VCaP (cell line): ENCODE measurements around the gene ARID1B.
A peak's percentile ranks its signal among the peaks of the same experiment; 100 is the strongest.

Source experiments
- H3K27ac ChIP-seq: fragments of 450-650 bp; 2 replicates; pipeline ENCODE4 v1.5.1; 2017
- CTCF ChIP-seq: fragments of 450-650 bp; conservative IDR thresholded peaks from 2 replicates; pipeline ENCODE4 v1.5.1; 2017; ENCODE audit warnings: mild to moderate bottlenecking, moderate library complexity

Gene ARID1B

GRCh38 chr6:156832231-156832647, 55.1 kb downstream of the ARID1B start:
- peak overlapping the region; percentile 74 for H3K27ac ChIP-seq
- no peak for TF ChIP-seq CTCF

GRCh38 chr6:156832669-156833068, 55.5 kb downstream of the ARID1B start:
- no peak for TF ChIP-seq CTCF
- peak overlapping the region; percentile 74 for H3K27ac ChIP-seq

- H3K27ac ChIP-seq, result peak overlapping the region; percentile 74
- TF ChIP-seq CTCF, result no peak
Measured at GRCh38 chr6:156833755-156834154, 56.6 kb downstream of the ARID1B start.

GRCh38 chr6:156839129-156839528, 62.0 kb downstream of the ARID1B start:
- no peak for TF ChIP-seq CTCF
- H3K27ac ChIP-seq, result no peak overlapping the region

GRCh38 chr6:156839591-156840001, 62.4 kb downstream of the ARID1B start:
- no peak for TF ChIP-seq CTCF
- no peak overlapping the region for H3K27ac ChIP-seq

GRCh38 chr6:156840136-156840535, 63.0 kb downstream of the ARID1B start:
- no peak for TF ChIP-seq CTCF
- H3K27ac ChIP-seq, result no peak overlapping the region

- no peak for TF ChIP-seq CTCF
- no peak overlapping the region for H3K27ac ChIP-seq
Measured at GRCh38 chr6:156840606-156841005, 63.4 kb downstream of the ARID1B start.

GRCh38 chr6:156841508-156841907, 64.3 kb downstream of the ARID1B start:
- H3K27ac ChIP-seq, result no peak overlapping the region
- no peak for TF ChIP-seq CTCF
